Measurements from ENCODE around the gene RNF14. TPM values are rescaled to one million over a fixed set of nuclear protein-coding genes. Genes with fewer than 3 reads are reported as not detected.

Gene RNF14
- total and polyA plus RNA-seq, 9 of the 15 experiments (the other 6 are each of a cell fraction or from before 2014, with no cell fraction given) = 36.3 to 140 (median 75.1) TPM

GRCh38 chr5:141960449-141961323, 8.2 kb upstream of the RNF14 start (continued):
- TF ChIP-seq, protein P1, sequence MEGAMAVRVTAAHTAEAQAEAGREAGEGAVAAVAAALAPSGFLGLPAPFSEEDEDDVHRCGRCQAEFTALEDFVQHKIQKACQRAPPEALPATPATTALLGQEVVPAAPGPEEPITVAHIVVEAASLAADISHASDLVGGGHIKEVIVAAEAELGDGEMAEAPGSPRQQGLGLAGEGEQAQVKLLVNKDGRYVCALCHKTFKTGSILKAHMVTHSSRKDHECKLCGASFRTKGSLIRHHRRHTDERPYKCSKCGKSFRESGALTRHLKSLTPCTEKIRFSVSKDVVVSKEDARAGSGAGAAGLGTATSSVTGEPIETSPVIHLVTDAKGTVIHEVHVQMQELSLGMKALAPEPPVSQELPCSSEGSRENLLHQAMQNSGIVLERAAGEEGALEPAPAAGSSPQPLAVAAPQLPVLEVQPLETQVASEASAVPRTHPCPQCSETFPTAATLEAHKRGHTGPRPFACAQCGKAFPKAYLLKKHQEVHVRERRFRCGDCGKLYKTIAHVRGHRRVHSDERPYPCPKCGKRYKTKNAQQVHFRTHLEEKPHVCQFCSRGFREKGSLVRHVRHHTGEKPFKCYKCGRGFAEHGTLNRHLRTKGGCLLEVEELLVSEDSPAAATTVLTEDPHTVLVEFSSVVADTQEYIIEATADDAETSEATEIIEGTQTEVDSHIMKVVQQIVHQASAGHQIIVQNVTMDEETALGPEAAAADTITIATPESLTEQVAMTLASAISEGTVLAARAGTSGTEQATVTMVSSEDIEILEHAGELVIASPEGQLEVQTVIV (CRISPR knock-in tag; IDR thresholded peaks at IDR 0.05; ENCODE audit: borderline replicate concordance) = no peak
- no peak for TF ChIP-seq FOXA1 (IDR thresholded peaks at IDR 0.05; ENCODE audit: borderline replicate concordance)
- no peak for TF ChIP-seq CBFA2T2 (conservative IDR thresholded peaks at IDR 0.05)
- TF ChIP-seq, protein P2, sequence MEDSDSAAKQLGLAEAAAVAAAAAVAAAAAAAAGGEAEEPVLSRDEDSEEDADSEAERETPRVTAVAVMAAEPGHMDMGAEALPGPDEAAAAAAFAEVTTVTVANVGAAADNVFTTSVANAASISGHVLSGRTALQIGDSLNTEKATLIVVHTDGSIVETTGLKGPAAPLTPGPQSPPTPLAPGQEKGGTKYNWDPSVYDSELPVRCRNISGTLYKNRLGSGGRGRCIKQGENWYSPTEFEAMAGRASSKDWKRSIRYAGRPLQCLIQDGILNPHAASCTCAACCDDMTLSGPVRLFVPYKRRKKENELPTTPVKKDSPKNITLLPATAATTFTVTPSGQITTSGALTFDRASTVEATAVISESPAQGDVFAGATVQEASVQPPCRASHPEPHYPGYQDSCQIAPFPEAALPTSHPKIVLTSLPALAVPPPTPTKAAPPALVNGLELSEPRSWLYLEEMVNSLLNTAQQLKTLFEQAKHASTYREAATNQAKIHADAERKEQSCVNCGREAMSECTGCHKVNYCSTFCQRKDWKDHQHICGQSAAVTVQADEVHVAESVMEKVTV (CRISPR knock-in tag; IDR thresholded peaks at IDR 0.05) = peak; percentile 83
- no peak for TF ChIP-seq CHD7 (IDR thresholded peaks at IDR 0.05; ENCODE audit: low read depth, low read length)
- peak; percentile 84 for TF ChIP-seq ETV1 (tag; conservative IDR thresholded peaks at IDR 0.05; ENCODE audit: low read depth)
- 0 out of 2 replicates have a peak, but pooled peaks have one; percentile 24 for TF ChIP-seq ZNF766 (CRISPR knock-in tag; conservative IDR thresholded peaks at IDR 0.05)
- no peak for TF ChIP-seq ZNF398 (CRISPR knock-in tag; IDR thresholded peaks at IDR 0.05)

Measured in K562 (cell line).